Vagina (tissue), 2 donors: ENCODE results near the gene ARHGEF39. TPM values are rescaled to one million over a fixed set of nuclear protein-coding genes. Genes with fewer than 3 reads are reported as not detected.
A peak's percentile ranks its signal among the peaks of the same experiment; 100 is the strongest.

Experiments used
- DNase-seq, 2 donors: peaks; one replicate each; pipeline ENCODE4 v3.0.0-alpha.2; 2017; ENCODE audit errors: extremely low spot score in 2 of 2
- H3K27ac ChIP-seq: fragments of 200-600 bp; sonication (generic); one replicate; pipeline ENCODE4 v1.5.1; 2019
- H3K27me3 ChIP-seq: fragments of 200-600 bp; sonication (generic); one replicate; pipeline ENCODE4 v1.5.1; 2019
- H3K36me3 ChIP-seq, 2 donors: fragments of 200-600 bp; sonication (generic); one replicate each; pipeline ENCODE4 v1.5.1; 2017 to 2019
- H3K4me1 ChIP-seq: fragments of 200-600 bp; sonication (generic); one replicate; pipeline ENCODE4 v1.5.1; 2019
- H3K4me3 ChIP-seq, 2 donors: fragments of 200-600 bp; sonication (generic); 1 replicate in 1 of 2; 2 replicates in 1 of 2; pipeline ENCODE4 v1.5.1; 2016 to 2019
- H3K9me3 ChIP-seq: fragments of 200-600 bp; sonication (generic); one replicate; pipeline ENCODE4 v1.5.1; 2019
- CTCF ChIP-seq, 3 experiments: fragments of 450-650 bp in 2 of 3; fragments of 200-600 bp in 1 of 3; sonication (generic) in 1 of 3; IDR thresholded peaks; one replicate each; pipeline ENCODE4 v1.5.1; 2017 to 2019; ENCODE audit warnings: antibody characterized with exemption in 3 of 3, mild to moderate bottlenecking in 2 of 3, moderate library complexity in 2 of 3
- POLR2A ChIP-seq, 2 donors: fragments of 450-650 bp; IDR thresholded peaks; one replicate each; pipeline ENCODE4 v1.6.1; 2017; ENCODE audit warnings: antibody characterized with exemption in 2 of 2, mild to moderate bottlenecking in 2 of 2, moderate library complexity in 2 of 2
- POLR2AphosphoS5 ChIP-seq, 2 donors: sonication (generic); formaldehyde crosslinking; IDR thresholded peaks; one replicate each; pipeline ENCODE4 v1.9.0; 2017; ENCODE audit warnings: antibody characterized with exemption in 2 of 2, mild to moderate bottlenecking in 2 of 2, low read depth in 1 of 2; ENCODE audit not compliant: insufficient read depth in 1 of 2
- intact Hi-C: fragments of 100-400 bp; cut with DNase I; formaldehyde crosslinking; loops from one replicate; pipeline ENCODE4 v1.15.1; 2023
- total RNA-seq: library from RNA; depleted of rRNA; stranded (reverse); fragments of >200 nt; gene quantifications from one replicate; pipeline ENCODE4 v1.2.3, GENCODE V29; 2016

ARHGEF39 gene
- total RNA-seq, 1 donor from 2014 or later: 1.2 TPM

- intact Hi-C loops: no loop called here
- TF ChIP-seq POLR2A (IDR thresholded peaks at IDR 0.05) (no peak), POLR2AphosphoS5 (IDR thresholded peaks at IDR 0.05; ENCODE audit: insufficient read depth in 1 of 2, low read depth in 1 of 2) (no peak), CTCF (IDR thresholded peaks at IDR 0.05) (no peak)
- Histone ChIP-seq H3K4me3 (no peak overlapping the region), H3K36me3 (peaks cover 12 to 80% of the 10 kb centered on the region in 2 donors), H3K9me3 (no peaks in the 10 kb centered on the region), H3K4me1 (no peaks in the 10 kb centered on the region), H3K27me3 (no peaks in the 10 kb centered on the region), H3K27ac (no peak overlapping the region)
- DNase-seq: no peak
Measured at GRCh38 chr9:35700031-35700430, 35.0 kb upstream of the ARHGEF39 start.

DNA sequence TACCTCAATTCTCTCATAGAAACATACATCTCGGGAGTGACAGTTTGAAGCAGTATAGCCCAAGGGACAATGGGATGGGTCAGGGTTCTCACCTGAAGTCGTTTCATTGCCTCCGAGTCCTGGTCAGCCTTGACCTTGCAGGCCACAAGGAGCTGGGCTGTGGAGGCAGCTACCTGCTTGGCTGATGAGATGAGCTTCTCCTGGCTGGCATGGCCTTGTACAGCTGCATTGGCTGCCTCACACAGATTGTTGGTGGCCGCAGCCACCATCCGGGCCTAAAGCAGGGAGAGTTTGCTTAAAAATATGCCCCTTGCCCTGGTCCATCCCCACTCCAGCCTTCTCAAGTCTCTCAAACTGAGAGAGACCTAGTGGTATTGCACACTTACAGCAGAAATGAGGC, 33.2 kb upstream of the ARHGEF39 start:
- Histone ChIP-seq H3K9me3 (no peaks in the 10 kb centered on the region), H3K4me1 (no peaks in the 10 kb centered on the region), H3K36me3 (peaks cover 5 to 62% of the 10 kb centered on the region in 2 donors), H3K27ac (no peak overlapping the region), H3K27me3 (no peaks in the 10 kb centered on the region), H3K4me3 (no peak overlapping the region)
- intact Hi-C loops: no loop called here
- no peak for TF ChIP-seq CTCF (IDR thresholded peaks at IDR 0.05)
- no peak for TF ChIP-seq POLR2AphosphoS5 (IDR thresholded peaks at IDR 0.05; ENCODE audit: insufficient read depth in 1 of 2, low read depth in 1 of 2)
- TF ChIP-seq POLR2A (IDR thresholded peaks at IDR 0.05): no peak
- no peak for DNase-seq

DNA sequence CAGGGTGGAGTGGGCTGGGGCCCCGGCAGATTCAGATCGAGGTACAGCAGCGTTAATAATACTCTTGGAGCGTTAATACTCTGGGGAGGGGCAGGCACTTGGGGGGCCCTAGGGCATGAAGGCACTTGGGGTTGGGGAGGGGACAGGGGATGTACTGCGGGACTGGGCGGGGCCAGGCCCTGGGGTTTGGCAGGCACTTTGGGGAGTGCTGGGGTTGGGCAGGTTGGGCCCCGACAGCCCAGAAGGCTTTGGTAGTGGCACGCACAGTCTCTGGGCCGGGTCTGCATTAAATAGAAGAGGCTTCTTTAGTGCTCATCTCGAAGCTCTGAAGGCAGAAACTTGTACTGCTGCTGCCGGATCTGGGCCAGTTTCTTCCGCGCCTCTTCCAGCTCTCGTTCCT, 32.5 kb upstream of the ARHGEF39 start:
- peaks cover 5 to 55% of the 10 kb centered on the region in 2 donors for H3K36me3 ChIP-seq
- TF ChIP-seq CTCF (IDR thresholded peaks at IDR 0.05) (no peak), POLR2A (IDR thresholded peaks at IDR 0.05) (no peak), POLR2AphosphoS5 (IDR thresholded peaks at IDR 0.05; ENCODE audit: insufficient read depth in 1 of 2, low read depth in 1 of 2) (no peak)
- intact Hi-C loops: no loop called here
- peak overlapping the region; percentile 45 for H3K27ac ChIP-seq
- H3K9me3 ChIP-seq: no peaks in the 10 kb centered on the region
- no peak overlapping the region for H3K4me3 ChIP-seq
- DNase-seq: no peak
- no peaks in the 10 kb centered on the region for H3K27me3 ChIP-seq
- H3K4me1 ChIP-seq: no peaks in the 10 kb centered on the region

- Histone ChIP-seq H3K36me3 (peaks cover 0 to 47% of the 10 kb centered on the region in 2 donors), H3K27ac (peak overlapping the region; percentile 45), H3K4me3 (no peak overlapping the region), H3K27me3 (no peaks in the 10 kb centered on the region), H3K4me1 (no peaks in the 10 kb centered on the region), H3K9me3 (no peaks in the 10 kb centered on the region)
- DNase-seq: no peak
- TF ChIP-seq POLR2A (IDR thresholded peaks at IDR 0.05) (no peak), POLR2AphosphoS5 (IDR thresholded peaks at IDR 0.05; ENCODE audit: insufficient read depth in 1 of 2, low read depth in 1 of 2) (peak in 1 of 2 donors; percentile 8), CTCF (IDR thresholded peaks at IDR 0.05) (peak; percentile 28 to 74 (median 64))
- intact Hi-C loops: no loop called here
Measured at GRCh38 chr9:35696520-35697215, 31.7 kb upstream of the ARHGEF39 start.

DNA sequence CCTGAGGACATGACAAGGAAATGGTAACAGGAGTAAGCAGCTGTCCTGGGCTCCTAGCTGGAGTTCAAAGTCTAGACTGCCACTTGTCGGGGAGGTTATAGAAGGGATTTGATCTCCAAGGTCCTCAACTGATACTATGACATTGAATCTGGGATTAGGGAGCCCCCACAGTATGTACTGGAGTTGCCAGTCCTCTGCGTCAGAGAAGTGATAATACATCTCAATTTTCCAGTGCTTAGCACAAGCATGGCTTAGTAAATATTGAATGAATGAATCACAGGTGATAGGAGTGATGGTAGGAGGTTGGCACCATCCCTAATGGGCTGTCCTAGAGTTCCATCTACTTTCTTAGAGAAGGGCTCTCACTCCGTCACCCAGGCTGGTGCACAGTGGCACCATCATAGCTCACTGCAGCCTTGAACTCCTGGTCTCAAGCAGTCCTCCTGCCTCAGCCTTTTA, 31.0 kb upstream of the ARHGEF39 start:
- intact Hi-C loops: no loop called here

More for the DNA sequence above, 31.0 kb upstream of the ARHGEF39 start:
- Histone ChIP-seq H3K9me3 (no peaks in the 10 kb centered on the region), H3K36me3 (peaks cover 0 to 40% of the 10 kb centered on the region in 2 donors), H3K4me1 (no peaks in the 10 kb centered on the region), H3K4me3 (no peak overlapping the region), H3K27ac (peak overlapping the region; percentile 45), H3K27me3 (no peaks in the 10 kb centered on the region)
- DNase-seq: no peak
- TF ChIP-seq POLR2A (IDR thresholded peaks at IDR 0.05) (no peak), POLR2AphosphoS5 (IDR thresholded peaks at IDR 0.05; ENCODE audit: insufficient read depth in 1 of 2, low read depth in 1 of 2) (no peak), CTCF (IDR thresholded peaks at IDR 0.05) (no peak)
